Stimulated activated effector memory CD8-positive, alpha-beta T cell treated with anti-CD3 and anti-CD28 coated beads, Interleukin-12 subunit alpha, Interleukin-12 subunit beta, amount 100 ng/mL, for 72 hours (primary cell): ENCODE results near the gene GAGE1.
"Not testable (repeated sequence)": the region's sequence is repeated elsewhere in the genome, so short reads cannot be mapped to it uniquely, and the experiment has no call there.

Experiments used
- ATAC-seq: fragments of 150-1000 bp; cut with Tn5 transposase; 2 replicates; pipeline ENCODE4 v1.10.0; 2021
- DNase-seq, 2 donors: peaks; one replicate each; pipeline ENCODE4 v3.0.0; 2021 to 2022; ENCODE audit warnings: low spot score in 2 of 2
- H3K27ac Mint-ChIP-seq: one replicate; pipeline ENCODE4 v1.8.0; 2022; ENCODE audit warnings: mild to moderate bottlenecking, mixed read lengths
- H3K36me3 Mint-ChIP-seq: one replicate; pipeline ENCODE4 v1.8.0; 2022; ENCODE audit warnings: mild to moderate bottlenecking, mixed read lengths
- H3K4me1 Mint-ChIP-seq: one replicate; pipeline ENCODE4 v1.8.0; 2022; ENCODE audit warnings: mixed read lengths
- H3K4me3 Mint-ChIP-seq: one replicate; pipeline ENCODE4 v1.8.0; 2022; ENCODE audit warnings: mild to moderate bottlenecking, mixed read lengths
- H3K9me3 Mint-ChIP-seq: one replicate; pipeline ENCODE4 v1.8.0; 2022; ENCODE audit warnings: mixed read lengths

GAGE1 gene

DNA sequence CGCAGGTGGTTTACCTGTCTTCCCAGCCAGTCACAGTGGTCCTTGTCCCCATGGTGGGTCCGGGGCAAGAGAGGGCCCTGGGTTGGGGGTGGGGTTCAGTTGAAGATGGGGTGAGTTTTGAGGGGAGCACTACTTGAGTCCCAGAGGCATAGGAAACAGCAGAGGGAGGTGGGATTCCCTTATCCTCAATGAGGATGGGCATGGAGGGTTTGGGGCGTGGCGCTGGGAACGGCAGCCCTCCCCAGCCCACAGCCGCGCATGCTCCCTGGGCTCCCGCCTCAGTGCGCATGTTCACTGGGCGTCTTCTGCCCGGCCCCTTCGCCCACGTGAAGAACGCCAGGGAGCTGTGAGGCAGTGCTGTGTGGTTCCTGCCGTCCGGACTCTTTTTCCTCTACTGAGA is at the start of gene GAGE1:
TSS of gene GAGE1 (plus strand) at position 301 of the 400 bp plus-strand sequence. CDS start 1,155 bp downstream, outside the sequence.
- not testable (repeated sequence) for H3K27ac Mint-ChIP-seq, H3K4me3 Mint-ChIP-seq, DNase-seq, H3K36me3 Mint-ChIP-seq, H3K4me1 Mint-ChIP-seq, H3K9me3 Mint-ChIP-seq, ATAC-seq

DNA sequence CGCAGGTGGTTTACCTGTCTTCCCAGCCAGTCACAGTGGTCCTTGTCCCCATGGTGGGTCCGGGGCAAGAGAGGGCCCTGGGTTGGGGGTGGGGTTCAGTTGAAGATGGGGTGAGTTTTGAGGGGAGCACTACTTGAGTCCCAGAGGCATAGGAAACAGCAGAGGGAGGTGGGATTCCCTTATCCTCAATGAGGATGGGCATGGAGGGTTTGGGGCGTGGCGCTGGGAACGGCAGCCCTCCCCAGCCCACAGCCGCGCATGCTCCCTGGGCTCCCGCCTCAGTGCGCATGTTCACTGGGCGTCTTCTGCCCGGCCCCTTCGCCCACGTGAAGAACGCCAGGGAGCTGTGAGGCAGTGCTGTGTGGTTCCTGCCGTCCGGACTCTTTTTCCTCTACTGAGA is 47.8 kb upstream of the GAGE1 start, which contains the start of gene GAGE12E:
TSS of gene GAGE12E (plus strand) at position 301 of the 400 bp plus-strand sequence. CDS start 1,155 bp downstream, outside the sequence.
- not testable (repeated sequence) for H3K27ac Mint-ChIP-seq, DNase-seq, ATAC-seq

DNA sequence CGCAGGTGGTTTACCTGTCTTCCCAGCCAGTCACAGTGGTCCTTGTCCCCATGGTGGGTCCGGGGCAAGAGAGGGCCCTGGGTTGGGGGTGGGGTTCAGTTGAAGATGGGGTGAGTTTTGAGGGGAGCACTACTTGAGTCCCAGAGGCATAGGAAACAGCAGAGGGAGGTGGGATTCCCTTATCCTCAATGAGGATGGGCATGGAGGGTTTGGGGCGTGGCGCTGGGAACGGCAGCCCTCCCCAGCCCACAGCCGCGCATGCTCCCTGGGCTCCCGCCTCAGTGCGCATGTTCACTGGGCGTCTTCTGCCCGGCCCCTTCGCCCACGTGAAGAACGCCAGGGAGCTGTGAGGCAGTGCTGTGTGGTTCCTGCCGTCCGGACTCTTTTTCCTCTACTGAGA is 38.3 kb upstream of the GAGE1 start, which contains the start of gene GAGE12F:
TSS of gene GAGE12F (plus strand) at position 301 of the 400 bp plus-strand sequence. CDS start 1,155 bp downstream, outside the sequence.
- not testable (repeated sequence) for H3K36me3 Mint-ChIP-seq, H3K9me3 Mint-ChIP-seq, DNase-seq, H3K4me1 Mint-ChIP-seq, H3K27ac Mint-ChIP-seq, ATAC-seq, H3K4me3 Mint-ChIP-seq

More for the DNA sequence above, 47.8 kb upstream of the GAGE1 start, which contains the start of gene GAGE12E:
- H3K4me1 Mint-ChIP-seq, H3K4me3 Mint-ChIP-seq, H3K9me3 Mint-ChIP-seq, H3K36me3 Mint-ChIP-seq: not testable (repeated sequence)

GRCh38 chrX:49568728-49569127 is 30.1 kb upstream of the GAGE1 start:
- H3K4me1 Mint-ChIP-seq, DNase-seq, H3K4me3 Mint-ChIP-seq, H3K9me3 Mint-ChIP-seq, H3K27ac Mint-ChIP-seq, ATAC-seq, H3K36me3 Mint-ChIP-seq: not testable (repeated sequence)

DNA sequence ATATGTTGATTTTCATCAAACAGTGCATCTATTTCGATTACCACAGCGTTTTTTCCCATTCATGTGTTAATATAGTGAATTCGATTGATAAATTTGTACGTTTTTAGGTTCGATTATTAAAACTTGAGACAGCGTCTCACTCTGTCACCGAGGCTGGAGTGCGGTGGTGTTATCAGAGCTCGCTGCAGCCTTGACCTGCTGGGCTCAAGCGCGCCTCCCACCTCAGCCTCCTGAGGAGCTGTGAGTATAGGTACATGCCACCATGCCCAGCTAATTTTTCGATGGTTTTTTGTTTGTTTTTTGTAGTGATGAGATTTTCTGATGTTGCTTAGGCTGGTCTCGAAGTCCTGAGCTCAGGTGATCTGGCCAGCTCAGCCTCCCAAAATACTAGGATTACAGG is 29.7 kb upstream of the GAGE1 start:
- not testable (repeated sequence) for H3K4me1 Mint-ChIP-seq, H3K9me3 Mint-ChIP-seq, ATAC-seq, H3K27ac Mint-ChIP-seq, DNase-seq, H3K4me3 Mint-ChIP-seq, H3K36me3 Mint-ChIP-seq

DNA sequence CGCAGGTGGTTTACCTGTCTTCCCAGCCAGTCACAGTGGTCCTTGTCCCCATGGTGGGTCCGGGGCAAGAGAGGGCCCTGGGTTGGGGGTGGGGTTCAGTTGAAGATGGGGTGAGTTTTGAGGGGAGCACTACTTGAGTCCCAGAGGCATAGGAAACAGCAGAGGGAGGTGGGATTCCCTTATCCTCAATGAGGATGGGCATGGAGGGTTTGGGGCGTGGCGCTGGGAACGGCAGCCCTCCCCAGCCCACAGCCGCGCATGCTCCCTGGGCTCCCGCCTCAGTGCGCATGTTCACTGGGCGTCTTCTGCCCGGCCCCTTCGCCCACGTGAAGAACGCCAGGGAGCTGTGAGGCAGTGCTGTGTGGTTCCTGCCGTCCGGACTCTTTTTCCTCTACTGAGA is 28.7 kb upstream of the GAGE1 start, which contains the start of gene GAGE12G:
TSS of gene GAGE12G (plus strand) at position 301 of the 400 bp plus-strand sequence. CDS start 1,155 bp downstream, outside the sequence.
- H3K36me3 Mint-ChIP-seq, H3K4me1 Mint-ChIP-seq, H3K4me3 Mint-ChIP-seq, DNase-seq, ATAC-seq, H3K27ac Mint-ChIP-seq, H3K9me3 Mint-ChIP-seq: not testable (repeated sequence)

DNA sequence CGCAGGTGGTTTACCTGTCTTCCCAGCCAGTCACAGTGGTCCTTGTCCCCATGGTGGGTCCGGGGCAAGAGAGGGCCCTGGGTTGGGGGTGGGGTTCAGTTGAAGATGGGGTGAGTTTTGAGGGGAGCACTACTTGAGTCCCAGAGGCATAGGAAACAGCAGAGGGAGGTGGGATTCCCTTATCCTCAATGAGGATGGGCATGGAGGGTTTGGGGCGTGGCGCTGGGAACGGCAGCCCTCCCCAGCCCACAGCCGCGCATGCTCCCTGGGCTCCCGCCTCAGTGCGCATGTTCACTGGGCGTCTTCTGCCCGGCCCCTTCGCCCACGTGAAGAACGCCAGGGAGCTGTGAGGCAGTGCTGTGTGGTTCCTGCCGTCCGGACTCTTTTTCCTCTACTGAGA is 19.2 kb upstream of the GAGE1 start, which contains the start of gene GAGE12H:
TSS of gene GAGE12H (plus strand) at position 301 of the 400 bp plus-strand sequence. CDS start 1,155 bp downstream, outside the sequence.
- H3K4me3 Mint-ChIP-seq, ATAC-seq, H3K9me3 Mint-ChIP-seq: not testable (repeated sequence)

GRCh38 chrX:49589196-49589595 is 9.6 kb upstream of the GAGE1 start, which contains the start of gene GAGE2A:
Gene GAGE2A, plus strand, starts transcription at chrX:49589496. Its CDS starts 1,155 bp downstream, at chrX:49590651.
- H3K27ac Mint-ChIP-seq, ATAC-seq, H3K4me1 Mint-ChIP-seq, DNase-seq, H3K9me3 Mint-ChIP-seq, H3K4me3 Mint-ChIP-seq, H3K36me3 Mint-ChIP-seq: not testable (repeated sequence)

More for the DNA sequence above, 19.2 kb upstream of the GAGE1 start, which contains the start of gene GAGE12H:
- DNase-seq, H3K27ac Mint-ChIP-seq, H3K36me3 Mint-ChIP-seq, H3K4me1 Mint-ChIP-seq: not testable (repeated sequence)

DNA sequence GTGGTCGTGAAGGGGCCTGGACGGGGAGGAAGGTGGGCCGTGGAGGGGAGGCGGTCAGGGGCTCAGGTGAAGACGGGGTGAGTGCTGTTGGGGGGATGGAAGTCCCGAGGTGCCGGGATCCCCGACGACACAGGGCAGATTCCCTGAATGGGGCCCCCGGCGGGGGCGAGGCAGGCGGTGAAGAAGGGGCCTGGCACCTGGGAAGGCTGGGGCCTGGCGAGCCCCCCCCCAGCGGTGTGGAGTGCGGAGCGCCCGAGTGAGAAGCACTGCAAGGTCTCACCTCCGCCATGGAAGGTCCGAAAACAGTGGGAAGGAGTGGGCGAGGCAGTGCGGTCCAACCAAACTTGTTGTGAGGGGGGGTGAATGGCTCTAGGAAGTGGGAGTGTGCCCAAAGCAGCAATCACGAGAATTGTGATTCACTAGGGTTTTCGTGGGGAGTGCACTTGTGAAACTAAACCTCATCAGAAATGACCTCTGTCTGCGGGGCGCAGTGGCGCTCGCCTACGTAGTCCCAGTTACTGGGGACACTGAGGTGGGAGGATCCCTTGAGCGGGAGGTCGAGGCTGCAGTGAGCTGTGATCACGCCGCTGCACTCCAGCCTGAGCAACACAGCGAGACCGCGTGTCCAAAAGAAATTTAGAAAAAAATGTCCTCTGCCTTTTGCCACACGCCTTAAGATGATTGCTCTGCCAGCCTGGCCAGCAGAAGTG is 8.9 kb upstream of the GAGE1 start:
- not testable (repeated sequence) for H3K36me3 Mint-ChIP-seq, ATAC-seq, H3K4me1 Mint-ChIP-seq, H3K4me3 Mint-ChIP-seq, H3K27ac Mint-ChIP-seq, H3K9me3 Mint-ChIP-seq
- DNase-seq = peak in 1 of 2 donors; percentile 2

DNA sequence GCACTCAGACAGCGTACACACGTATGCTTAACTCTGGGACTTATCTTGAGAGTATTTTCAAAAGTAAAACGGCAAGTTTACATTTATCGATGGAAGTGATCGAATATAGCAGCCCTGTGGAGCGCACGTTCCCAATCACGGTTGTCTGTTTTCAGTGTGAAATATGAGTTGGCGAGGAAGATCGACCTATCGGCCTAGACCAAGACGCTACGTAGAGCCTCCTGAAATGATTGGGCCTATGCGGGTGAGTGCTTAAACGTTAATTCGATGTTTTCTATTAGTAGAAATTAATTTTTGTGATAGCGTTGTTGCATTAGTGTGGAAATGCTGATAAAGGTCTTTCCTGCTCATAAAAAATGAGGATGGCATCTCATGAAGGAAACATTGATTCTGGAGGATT is 8.3 kb upstream of the GAGE1 start:
- not testable (repeated sequence) for H3K4me1 Mint-ChIP-seq, H3K36me3 Mint-ChIP-seq, H3K9me3 Mint-ChIP-seq, H3K27ac Mint-ChIP-seq, H3K4me3 Mint-ChIP-seq, ATAC-seq, DNase-seq

- H3K4me3 Mint-ChIP-seq = no peak overlapping the region
- no peaks in the 10 kb centered on the region for H3K9me3 Mint-ChIP-seq
- ATAC-seq (no peak), DNase-seq (no peak)
- peaks cover 6% of the 10 kb centered on the region for H3K4me1 Mint-ChIP-seq
- no peaks in the 10 kb centered on the region for H3K36me3 Mint-ChIP-seq
- H3K27ac Mint-ChIP-seq = no peak overlapping the region
Observed at GRCh38 chrX:49610718-49611310, 12.0 kb downstream of the GAGE1 start.

DNA sequence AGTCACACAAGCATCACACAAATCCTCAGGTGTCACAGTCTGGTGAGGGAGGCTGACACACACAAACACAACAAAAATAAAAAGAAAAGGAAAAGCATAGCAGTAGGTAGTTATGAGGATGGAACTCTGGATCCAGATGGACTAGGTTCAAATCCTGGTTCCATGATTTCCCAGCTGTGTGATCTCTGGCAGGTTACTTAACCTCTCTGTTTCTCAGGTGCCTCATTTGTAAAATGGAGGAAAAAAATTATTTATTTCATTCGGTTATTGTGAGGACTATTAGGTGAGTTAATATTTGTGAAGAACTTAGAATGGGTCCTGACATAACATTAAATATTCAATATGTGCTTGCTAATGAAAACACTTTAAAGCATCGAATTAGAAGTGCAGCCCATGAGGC is 19.8 kb downstream of the GAGE1 start:
- ATAC-seq (no peak), DNase-seq (no peak)
- H3K4me1 Mint-ChIP-seq = peaks cover 6% of the 10 kb centered on the region
- no peaks in the 10 kb centered on the region for H3K36me3 Mint-ChIP-seq
- H3K4me3 Mint-ChIP-seq = no peak overlapping the region
- H3K27ac Mint-ChIP-seq = no peak overlapping the region
- no peaks in the 10 kb centered on the region for H3K9me3 Mint-ChIP-seq

DNA sequence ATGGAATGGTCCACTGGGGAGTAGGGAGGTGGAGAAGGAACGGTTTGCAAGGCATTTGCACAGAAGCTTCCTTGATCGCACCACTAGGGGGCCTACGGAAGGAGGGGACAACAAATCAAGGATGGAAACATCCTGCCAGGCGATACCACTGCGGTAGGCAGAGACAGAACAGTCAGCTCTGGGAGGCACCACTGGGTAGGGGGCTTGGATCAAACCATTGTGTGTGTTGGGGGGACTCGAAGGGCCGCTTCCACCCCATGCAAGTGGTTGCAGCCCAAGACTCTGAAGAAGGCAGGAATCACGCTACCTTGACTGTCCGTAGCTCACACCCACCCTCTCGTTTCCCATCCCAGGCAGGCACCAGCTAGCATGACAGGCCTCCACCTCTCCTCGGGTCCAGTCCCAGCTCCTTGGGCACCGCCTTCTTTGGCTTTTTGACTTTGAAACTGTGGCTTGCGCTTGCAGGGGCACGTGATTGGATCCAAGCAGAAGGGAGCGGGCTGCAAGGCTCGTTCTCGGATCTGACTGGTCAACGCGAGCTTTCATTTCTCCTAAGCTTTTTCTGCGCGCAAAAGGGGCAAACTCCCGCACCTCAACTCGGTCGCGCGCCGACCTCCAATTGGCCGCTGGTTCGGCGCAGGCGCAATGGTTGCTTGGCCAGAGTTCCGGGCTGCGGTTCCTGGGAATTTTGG is 28.4 kb downstream of the GAGE1 start:
- ATAC-seq (peak; percentile 53), DNase-seq (peak in 1 of 2 donors; percentile 3)
- H3K4me3 Mint-ChIP-seq = peak overlapping the region; percentile 53
- H3K4me1 Mint-ChIP-seq = no peaks in the 10 kb centered on the region
- H3K36me3 Mint-ChIP-seq = no peaks in the 10 kb centered on the region
- no peaks in the 10 kb centered on the region for H3K9me3 Mint-ChIP-seq
- no peak overlapping the region for H3K27ac Mint-ChIP-seq

GRCh38 chrX:49644991-49645637 is 46.3 kb downstream of the GAGE1 start:
- Mint-ChIP-seq H3K9me3 (no peaks in the 10 kb centered on the region), H3K4me1 (no peaks in the 10 kb centered on the region), H3K27ac (no peak overlapping the region), H3K4me3 (no peak overlapping the region), H3K36me3 (no peaks in the 10 kb centered on the region)
- ATAC-seq (no peak), DNase-seq (no peak)

DNA sequence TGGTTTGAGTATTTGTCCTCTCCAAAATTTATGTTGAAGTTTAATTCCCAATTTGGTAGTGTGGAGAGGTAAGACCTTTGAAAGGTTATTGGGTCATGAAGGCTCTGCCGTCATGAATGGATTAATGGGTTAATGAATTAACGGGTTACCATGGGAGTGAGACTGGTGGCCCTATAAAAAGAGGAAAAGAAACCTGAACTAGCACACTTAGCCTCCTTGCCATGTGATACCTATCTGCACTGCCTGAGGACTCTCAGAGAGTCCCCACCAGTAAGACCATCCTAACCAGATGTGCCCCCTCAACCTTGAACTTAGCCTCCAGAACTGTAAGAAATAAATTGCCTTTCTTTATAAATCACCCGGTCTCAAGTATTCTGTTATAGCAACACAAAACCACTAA is 57.7 kb downstream of the GAGE1 start:
- no peak for ATAC-seq
- H3K4me1 Mint-ChIP-seq = no peaks in the 10 kb centered on the region

More for the DNA sequence above, 57.7 kb downstream of the GAGE1 start:
- Mint-ChIP-seq H3K9me3 (no peaks in the 10 kb centered on the region), H3K4me3 (no peak overlapping the region), H3K27ac (no peak overlapping the region), H3K36me3 (no peaks in the 10 kb centered on the region)
- no peak for DNase-seq
